PC-3 (cell line): Measurements from ENCODE around the gene RPL22.

ENCODE experiments used
- CTCF ChIP-seq: fragments of 300-600 bp; sonication (generic); conservative IDR thresholded peaks from 2 replicates; pipeline ENCODE4 v1.5.1; 2017; ENCODE audit warnings: antibody characterized with exemption, low read depth, mild to moderate bottlenecking, low read length
- EZH2 ChIP-seq: fragments of 300-600 bp; sonication (generic); IDR thresholded peaks from one replicate; pipeline ENCODE4 v1.6.1; 2017; ENCODE audit warnings: antibody characterized with exemption, mild to moderate bottlenecking, low read length; ENCODE audit not compliant: unreplicated experiment
- EZH2phosphoT487 ChIP-seq: fragments of 300-600 bp; sonication (generic); IDR thresholded peaks from 2 replicates; pipeline ENCODE4 v1.6.1; 2018; ENCODE audit warnings: mild to moderate bottlenecking, antibody characterized with exemption, low read length, borderline replicate concordance

GRCh38 chr1:6158181-6158580 lies 41.2 kb downstream of the RPL22 start:
- TF ChIP-seq CTCF (no peak), EZH2 (no peak), EZH2phosphoT487 (no peak)
